HUES48 (cell line): ENCODE data around the gene SLC6A6.

Experiments
- H3K27ac ChIP-seq: one replicate; pipeline ENCODE4 v1.7.0; 2013; ENCODE audit warnings: low read depth, low read length, inconsistent platforms
- H3K27me3 ChIP-seq: 2 replicates; pipeline ENCODE4 v1.6.1; 2013; ENCODE audit warnings: mild to moderate bottlenecking, low read length; ENCODE audit not compliant: control insufficient read depth, insufficient read depth
- H3K36me3 ChIP-seq: 2 replicates; pipeline ENCODE4 v1.6.1; 2013; ENCODE audit warnings: low read length; ENCODE audit not compliant: control insufficient read depth, insufficient read depth
- H3K4me1 ChIP-seq: 2 replicates; pipeline ENCODE4 v1.6.1; 2013; ENCODE audit warnings: mild to moderate bottlenecking, low read length; ENCODE audit not compliant: control insufficient read depth, insufficient read depth
- H3K4me3 ChIP-seq: 2 replicates; pipeline ENCODE4 v1.5.1; 2013; ENCODE audit warnings: mild to moderate bottlenecking, low read depth, low read length
- H3K9ac ChIP-seq: 2 replicates; pipeline ENCODE4 v1.6.1; 2013; ENCODE audit warnings: mild to moderate bottlenecking, low read depth, low read length, moderate library complexity
- H3K9me3 ChIP-seq: 2 replicates; pipeline ENCODE4 v1.6.1; 2013; ENCODE audit warnings: low read length; ENCODE audit not compliant: control insufficient read depth, insufficient read depth

The SLC6A6 gene

DNA sequence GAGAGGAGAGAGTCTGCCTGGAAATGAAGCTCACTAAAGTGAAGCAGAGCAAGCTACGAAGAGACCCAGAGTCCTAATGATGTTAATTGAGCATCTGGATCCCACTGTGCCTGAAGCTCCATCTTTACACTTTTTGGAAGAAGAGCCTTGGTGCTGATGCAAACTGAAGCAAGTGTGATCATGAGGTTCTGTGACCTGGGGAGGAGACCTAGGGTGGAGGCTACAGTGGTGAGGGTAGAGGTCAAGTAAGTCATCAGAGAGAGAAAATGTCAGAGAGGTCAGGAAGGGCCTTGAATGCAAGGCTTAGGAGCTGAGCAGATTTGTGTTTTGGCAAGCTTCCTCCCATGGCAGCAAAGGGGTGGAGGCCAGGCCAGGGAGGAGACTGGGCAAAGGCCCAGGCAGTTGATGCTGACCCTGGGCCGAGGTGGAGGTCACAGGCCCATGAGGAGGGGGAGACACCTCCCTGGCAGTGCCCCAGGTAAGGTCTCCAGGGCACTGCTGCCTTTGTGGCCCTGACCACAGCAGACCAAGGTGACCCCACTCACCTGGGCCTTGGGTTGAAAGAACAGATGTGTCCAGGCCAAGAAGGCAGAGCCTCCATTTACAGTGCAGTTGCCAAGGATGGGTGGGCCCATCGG is 136.2 kb downstream of the SLC6A6 start:
- no peaks in the 10 kb centered on the region for H3K9me3 ChIP-seq
- H3K36me3 ChIP-seq = no peaks in the 10 kb centered on the region
- no peak overlapping the region for H3K27ac ChIP-seq
- no peak overlapping the region for H3K4me3 ChIP-seq
- H3K9ac ChIP-seq = no peak overlapping the region
- H3K4me1 ChIP-seq = peaks cover 24% of the 10 kb centered on the region
- no peaks in the 10 kb centered on the region for H3K27me3 ChIP-seq
